Sigmoid colon (tissue), 7 donors: ENCODE results near the gene ZIC2. TPM values are rescaled to one million over a fixed set of nuclear protein-coding genes. Genes with fewer than 3 reads are reported as not detected.
A peak's percentile ranks its signal among the peaks of the same experiment; 100 is the strongest.

Experiments used
- DNase-seq: peaks from one replicate; pipeline ENCODE4 v3.0.0-alpha.2; 2019
- H3K27ac ChIP-seq, 4 donors: fragments of 200-600 bp; sonication (generic); one replicate each; pipeline ENCODE4 v1.5.1; 2016 to 2019; ENCODE audit warnings: mild to moderate bottlenecking in 1 of 4
- H3K27me3 ChIP-seq, 3 donors: fragments of 200-600 bp; sonication (generic); one replicate each; pipeline ENCODE4 v1.5.1; 2019; ENCODE audit warnings: mild to moderate bottlenecking in 1 of 3
- H3K36me3 ChIP-seq, 4 donors: fragments of 200-600 bp; sonication (generic); one replicate each; pipeline ENCODE4 v1.5.1; 2016 to 2019
- H3K4me1 ChIP-seq, 4 donors: fragments of 200-600 bp; sonication (generic); one replicate each; pipeline ENCODE4 v1.5.1; 2017 to 2019
- H3K4me3 ChIP-seq, 4 donors: fragments of 200-600 bp; sonication (generic); one replicate each; pipeline ENCODE4 v1.5.1; 2017 to 2019; ENCODE audit warnings: mild to moderate bottlenecking in 2 of 4, moderate library complexity in 1 of 4
- H3K9me3 ChIP-seq, 4 donors: fragments of 200-600 bp in 3 of 4; sonication (generic) in 3 of 4; one replicate each; pipeline versions ENCODE4 v1.5.1 to v1.6.1; 2013 to 2019
- CTCF ChIP-seq, 4 experiments: fragments of 450-650 bp in 3 of 4; fragments of 200-600 bp in 1 of 4; IDR thresholded peaks; one replicate each; pipeline ENCODE4 v1.5.1; 2016 to 2019; ENCODE audit warnings: antibody characterized with exemption in 4 of 4, mild to moderate bottlenecking in 3 of 4, moderate library complexity in 2 of 4
- EP300 ChIP-seq, 4 donors: sonication (generic); formaldehyde crosslinking; IDR thresholded peaks; one replicate each; pipeline ENCODE4 v1.6.1; 2017; ENCODE audit warnings: antibody characterized with exemption in 4 of 4
- POLR2A ChIP-seq, 2 donors: fragments of 450-650 bp; IDR thresholded peaks; one replicate each; pipeline ENCODE4 v1.6.1; 2016; ENCODE audit warnings: antibody characterized with exemption in 2 of 2, mild to moderate bottlenecking in 2 of 2, moderate library complexity in 2 of 2
- POLR2AphosphoS5 ChIP-seq, 4 donors: sonication (generic); formaldehyde crosslinking; IDR thresholded peaks; one replicate each; pipeline ENCODE4 v1.6.1; 2017; ENCODE audit warnings: antibody characterized with exemption in 4 of 4
- WGBS, 2 donors: extraction: QIAGEN DNeasy Blood & Tissue Kit; methylation state at CpG; one replicate each; pipeline ENCODE4 v1.1.7; 2013; 5-methylcytosine and 5-hydroxymethylcytosine counted together
- intact Hi-C: fragments of 100-400 bp; cut with DNase I; formaldehyde crosslinking; loops from one replicate; pipeline ENCODE4 v1.15.1; 2023
- polyA plus RNA-seq, 3 donors: library from polyadenylated mRNA; stranded (reverse); fragments of 200-250 nt; gene quantifications; one replicate each; pipeline ENCODE4 v1.2.3, GENCODE V29; 2013
- total RNA-seq, 4 donors: library from RNA; depleted of rRNA; stranded (reverse); fragments of >200 nt; gene quantifications; one replicate each; pipeline ENCODE4 v1.1.0, GENCODE V29; 2016
- donor health status: healthy with polysubstance abuse.
- donor health status: Bipolar disorder and iron deficiency.
- donor health status: healthy.

Gene ZIC2
- total and polyA plus RNA-seq, 7 donors: 0.03 TPM; not detected in 6

GRCh38 chr13:99975626-99976025, 6.0 kb upstream of the ZIC2 start:
- H3K4me1 ChIP-seq: peaks cover 0 to 36% (median 31%) of the 10 kb centered on the region in 4 donors
- H3K27ac ChIP-seq: no peak overlapping the region
- TF ChIP-seq EP300 (IDR thresholded peaks at IDR 0.05) (no peak), POLR2A (IDR thresholded peaks at IDR 0.05) (no peak), CTCF (IDR thresholded peaks at IDR 0.05) (no peak), POLR2AphosphoS5 (IDR thresholded peaks at IDR 0.05) (no peak)
- intact Hi-C loops: no loop called here
- H3K4me3 ChIP-seq: no peak overlapping the region
- 16 to 18% methylated on average over 19 of the region's 19 CpGs for WGBS, 2 donors
- H3K36me3 ChIP-seq: no peaks in the 10 kb centered on the region
- no peak for DNase-seq
- peaks cover 0 to 2% (median 0%) of the 10 kb centered on the region in 4 donors for H3K9me3 ChIP-seq
- peaks cover 90 to 100% (median 100%) of the 10 kb centered on the region in 3 donors for H3K27me3 ChIP-seq

GRCh38 chr13:99976575-99976974, 5.0 kb upstream of the ZIC2 start:
- intact Hi-C loops: no loop called here
- WGBS, 2 donors: 39 to 66% methylated on average over 5 of the region's 5 CpGs
- H3K4me3 ChIP-seq: no peak overlapping the region
- DNase-seq: no peak
- peak in 1 of 4 donors; percentile 26 for TF ChIP-seq POLR2AphosphoS5 (IDR thresholded peaks at IDR 0.05)
- TF ChIP-seq CTCF (IDR thresholded peaks at IDR 0.05): no peak
- peaks cover 90 to 100% (median 100%) of the 10 kb centered on the region in 3 donors for H3K27me3 ChIP-seq
- H3K4me1 ChIP-seq: peaks cover 0 to 36% (median 32%) of the 10 kb centered on the region in 4 donors
- peaks cover 0 to 2% (median 0%) of the 10 kb centered on the region in 4 donors for H3K9me3 ChIP-seq
- no peak overlapping the region for H3K27ac ChIP-seq
- no peaks in the 10 kb centered on the region for H3K36me3 ChIP-seq

GRCh38 chr13:99977334-99977911, 4.2 kb upstream of the ZIC2 start:
- 13 to 24% methylated on average over 7 of the region's 7 CpGs for WGBS, 2 donors
- TF ChIP-seq EP300 (IDR thresholded peaks at IDR 0.05) (no peak), CTCF (IDR thresholded peaks at IDR 0.05) (no peak), POLR2A (IDR thresholded peaks at IDR 0.05) (no peak), POLR2AphosphoS5 (IDR thresholded peaks at IDR 0.05) (no peak)
- intact Hi-C loops: no loop called here

GRCh38 chr13:99977912-99978798, 3.4 kb upstream of the ZIC2 start:
- Histone ChIP-seq H3K4me1 (peaks cover 0 to 43% (median 38%) of the 10 kb centered on the region in 4 donors), H3K36me3 (no peaks in the 10 kb centered on the region), H3K4me3 (no peak overlapping the region), H3K27me3 (peaks cover 90 to 100% (median 100%) of the 10 kb centered on the region in 3 donors), H3K27ac (no peak overlapping the region), H3K9me3 (peaks cover 0 to 2% (median 0%) of the 10 kb centered on the region in 4 donors)
- DNase-seq: no peak
- TF ChIP-seq EP300 (IDR thresholded peaks at IDR 0.05): no peak
- TF ChIP-seq POLR2AphosphoS5 (IDR thresholded peaks at IDR 0.05): no peak
- no peak for TF ChIP-seq POLR2A (IDR thresholded peaks at IDR 0.05)
- no peak for TF ChIP-seq CTCF (IDR thresholded peaks at IDR 0.05)
- intact Hi-C loops: no loop called here
- WGBS, 2 donors: 9% methylated on average over 52 of the region's 52 CpGs

More at GRCh38 chr13:99977334-99977911, 4.2 kb upstream of the ZIC2 start:
- Histone ChIP-seq H3K27ac (no peak overlapping the region), H3K9me3 (peaks cover 0 to 2% (median 0%) of the 10 kb centered on the region in 4 donors), H3K4me3 (no peak overlapping the region), H3K36me3 (no peaks in the 10 kb centered on the region), H3K27me3 (peaks cover 90 to 100% (median 100%) of the 10 kb centered on the region in 3 donors), H3K4me1 (peaks cover 0 to 39% (median 36%) of the 10 kb centered on the region in 4 donors)
- no peak for DNase-seq
